Measurements from ENCODE around the gene GPER1.
"Not testable (repeated sequence)": the region's sequence is repeated elsewhere in the genome, so short reads cannot be mapped to it uniquely, and the experiment has no call there.

Gene GPER1

DNA sequence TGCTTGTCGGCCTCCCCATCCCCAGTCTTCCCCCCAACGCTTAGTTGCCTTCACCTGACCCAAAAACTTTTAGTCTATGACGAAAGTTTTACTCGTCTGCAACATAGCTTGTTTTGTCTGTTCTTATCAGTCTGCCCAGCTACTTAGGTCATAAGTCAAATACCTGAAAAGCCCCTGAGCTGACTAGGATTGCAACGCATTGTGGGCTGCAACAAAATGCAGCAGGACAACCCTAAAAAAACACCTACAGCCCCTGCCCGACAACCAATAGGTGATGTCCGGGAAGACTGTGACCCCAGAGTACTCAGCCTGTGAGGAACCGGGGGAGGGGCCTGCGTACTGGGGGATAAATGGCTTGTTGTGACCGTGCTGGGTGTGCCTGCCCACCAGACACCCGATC lies 19.3 kb upstream of the GPER1 start:
- DNase-seq (ENCODE audit: low spot score): no peak

- DNase-seq (ENCODE audit: low spot score): no peak
These were observed 17.3 kb upstream of the GPER1 start for GRCh38 chr7:1070544-1071011.

GRCh38 chr7:1071731-1072254 lies 16.1 kb upstream of the GPER1 start:
- DNase-seq (ENCODE audit: low spot score): no peak

- no peak for DNase-seq (ENCODE audit: low spot score)
These were observed 14.6 kb upstream of the GPER1 start for GRCh38 chr7:1073142-1073977.

- not testable (repeated sequence) for DNase-seq (ENCODE audit: low spot score)
These were observed 13.9 kb upstream of the GPER1 start for GRCh38 chr7:1074018-1074417.

GRCh38 chr7:1074593-1075431 lies 13.1 kb upstream of the GPER1 start:
- DNase-seq (ENCODE audit: low spot score): no peak

- no peak for DNase-seq (ENCODE audit: low spot score)
These were observed 11.5 kb upstream of the GPER1 start for GRCh38 chr7:1076184-1077072.

DNA sequence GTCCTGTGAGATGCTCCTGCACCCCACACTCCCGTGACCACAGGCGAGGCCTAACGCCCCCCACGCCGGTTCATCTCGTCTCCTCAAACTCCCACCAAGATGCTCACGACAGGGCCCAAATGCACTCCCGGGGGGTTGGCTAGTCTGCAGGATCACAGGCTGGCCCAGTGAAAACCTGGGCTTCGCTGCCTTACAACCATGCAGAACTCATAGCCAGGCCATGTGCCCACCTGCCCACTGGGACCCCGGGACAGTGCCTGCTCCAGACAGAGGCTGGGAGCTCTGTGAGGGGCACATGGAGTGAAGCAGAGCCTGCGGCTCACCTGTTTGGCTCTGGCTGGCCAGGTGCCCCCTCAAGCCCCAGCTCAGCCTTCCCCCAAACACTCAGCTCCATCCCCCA lies 9.4 kb upstream of the GPER1 start:
- no peak for DNase-seq (ENCODE audit: low spot score)

- no peak for DNase-seq (ENCODE audit: low spot score)
These were observed 8.9 kb upstream of the GPER1 start for GRCh38 chr7:1078985-1079384.

- no peak for DNase-seq (ENCODE audit: low spot score)
These were observed 8.4 kb upstream of the GPER1 start for GRCh38 chr7:1079546-1079945.

DNA sequence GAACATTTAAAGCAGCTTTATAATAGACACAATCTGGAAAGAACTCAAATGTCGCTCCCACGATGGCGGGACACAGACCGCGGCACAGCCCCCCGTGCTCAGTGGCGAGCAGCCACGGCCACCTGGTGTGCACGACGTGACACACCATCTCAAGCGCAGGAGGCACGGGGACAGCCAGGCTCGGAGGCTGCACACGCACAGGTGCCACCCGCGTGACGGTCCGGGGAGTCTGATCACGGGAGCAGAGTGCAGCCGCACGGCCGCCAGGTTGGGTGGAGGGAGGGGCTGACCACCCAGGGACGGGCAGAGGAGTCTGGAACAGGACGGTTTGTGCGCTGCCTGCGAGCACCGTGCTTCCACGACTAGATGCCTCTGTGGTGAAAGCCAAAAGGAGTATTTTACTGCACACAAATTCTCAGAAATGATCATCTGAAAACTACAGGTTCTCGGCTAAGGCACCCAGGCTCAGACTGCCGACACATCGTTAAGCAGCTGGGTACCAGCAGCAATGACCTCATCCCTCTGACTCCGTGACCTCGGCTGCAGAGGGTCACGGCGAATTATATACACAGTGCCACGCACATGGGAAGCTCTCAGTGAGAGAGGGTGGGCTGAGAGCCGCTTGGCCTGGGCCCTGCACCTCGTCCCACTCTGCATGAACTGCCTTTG lies 7.5 kb upstream of the GPER1 start:
- DNase-seq (ENCODE audit: low spot score): no peak

GRCh38 chr7:1080921-1081255 lies 7.0 kb upstream of the GPER1 start:
- DNase-seq (ENCODE audit: low spot score): no peak

DNA sequence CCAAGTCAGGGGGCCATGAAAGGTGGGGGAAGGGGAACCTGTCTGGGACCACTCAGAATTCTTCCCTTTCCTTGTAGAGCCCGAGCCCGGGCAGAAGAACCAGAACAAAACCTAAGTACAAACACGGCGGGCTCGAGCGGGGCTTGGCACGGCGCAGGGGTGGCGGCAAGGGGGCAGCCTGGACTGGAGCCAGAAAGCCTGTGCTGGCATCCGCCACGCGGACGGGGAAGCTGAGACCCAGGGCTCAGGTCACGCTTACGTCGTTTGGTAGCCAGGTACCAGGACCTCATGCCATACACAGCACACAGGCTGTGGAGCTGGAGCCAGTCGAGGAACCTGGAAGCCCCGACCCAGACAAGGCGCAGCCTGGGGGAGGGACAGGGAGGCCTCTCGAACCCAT lies 6.6 kb upstream of the GPER1 start:
- DNase-seq (ENCODE audit: low spot score): no peak

- no peak for DNase-seq (ENCODE audit: low spot score)
These were observed 5.9 kb upstream of the GPER1 start for GRCh38 chr7:1081931-1082401.

DNA sequence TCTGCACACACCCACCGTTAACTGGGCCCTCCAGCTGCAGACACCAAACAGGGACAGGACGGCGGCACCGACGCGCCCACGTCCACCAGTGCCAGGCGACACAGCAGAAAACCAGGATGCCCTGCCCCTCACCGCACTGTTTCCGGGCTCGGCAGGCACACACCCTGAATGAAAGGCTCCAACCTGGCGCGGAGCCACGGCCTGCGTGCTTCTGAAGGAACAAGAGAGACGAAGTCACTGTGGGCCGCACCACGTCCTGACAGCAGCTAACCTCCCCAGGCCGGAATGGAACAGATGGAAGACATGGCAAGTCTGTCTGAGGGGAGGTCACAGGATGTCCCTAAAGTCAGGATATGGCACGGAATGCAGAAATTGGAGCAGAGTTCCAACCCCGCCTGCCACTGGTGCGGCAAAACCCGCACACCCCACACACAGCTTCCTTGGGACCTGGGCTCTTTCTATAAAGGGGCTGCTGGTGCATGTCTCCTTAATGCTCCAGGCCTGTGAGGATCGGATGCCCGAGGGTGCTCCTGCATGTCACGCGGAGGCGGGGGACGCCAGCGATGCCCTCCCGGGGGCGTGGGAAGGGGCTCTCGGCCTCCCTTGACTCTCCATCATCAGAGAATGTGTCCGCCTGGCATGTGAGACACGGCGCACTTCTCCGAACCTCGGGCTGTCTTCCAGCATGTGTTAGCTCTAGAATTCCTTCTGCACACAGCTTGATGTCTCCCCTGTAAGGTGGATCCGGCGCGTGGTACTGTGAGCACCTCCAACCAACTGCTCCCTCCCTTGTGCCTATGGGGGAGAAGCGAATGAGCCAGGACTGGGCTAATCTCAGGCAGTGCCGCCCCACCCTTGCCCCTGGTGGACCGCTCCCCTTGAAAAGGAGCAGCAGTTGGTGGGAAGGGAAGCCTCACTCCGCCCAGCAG lies 3.9 kb upstream of the GPER1 start:
- no peak for DNase-seq (ENCODE audit: low spot score)

- DNase-seq (ENCODE audit: low spot score): no peak
These were observed 2.6 kb upstream of the GPER1 start for GRCh38 chr7:1085266-1085665.

DNA sequence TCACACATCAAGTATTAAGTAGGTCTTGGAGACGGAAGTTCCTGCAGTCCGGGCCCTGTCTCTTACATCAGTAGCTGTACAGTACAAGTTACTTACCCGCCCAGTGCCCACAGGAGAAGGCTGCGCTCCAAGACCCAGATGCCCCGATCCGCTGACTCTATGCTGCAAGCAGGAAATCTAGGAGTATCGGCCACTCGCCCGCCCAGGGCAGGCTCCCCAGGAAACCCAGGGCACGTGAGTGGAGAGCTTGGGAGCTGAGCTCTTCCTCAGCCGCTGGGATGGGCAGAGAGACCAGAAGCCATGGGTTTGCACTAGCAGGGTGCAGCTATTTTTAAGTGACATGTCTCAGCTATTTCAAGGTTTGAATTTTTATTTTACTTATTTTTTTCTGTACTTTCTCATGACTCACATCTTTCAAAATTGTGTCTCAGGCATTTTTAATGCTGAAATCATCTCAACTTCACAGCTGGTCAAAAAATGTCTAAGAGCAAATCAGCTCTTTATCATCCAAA lies 1.9 kb upstream of the GPER1 start:
- DNase-seq (ENCODE audit: low spot score): no peak

- DNase-seq (ENCODE audit: low spot score): no peak
These were observed 1.1 kb upstream of the GPER1 start for GRCh38 chr7:1086588-1087464.

GRCh38 chr7:1087465-1087814 lies 473 bp upstream of the GPER1 start:
- DNase-seq (ENCODE audit: low spot score): no peak

Measured in pons (tissue), 1 donor.